GM12891 (cell line): ENCODE measurements around the gene MEOX1.

Source experiments
- PAX5 ChIP-seq: IDR thresholded peaks from 2 replicates; pipeline ENCODE4 v1.6.1; 2011; ENCODE audit warnings: low read length, moderate library complexity, mild to moderate bottlenecking; ENCODE audit not compliant: insufficient read depth, severe bottlenecking
- POLR2A ChIP-seq: IDR thresholded peaks from 2 replicates; pipeline ENCODE4 v1.6.1; 2011; ENCODE audit warnings: low read depth, low read length, control low read depth
- POLR2AphosphoS5 ChIP-seq: IDR thresholded peaks from 2 replicates; pipeline ENCODE4 v1.6.1; 2011; ENCODE audit warnings: low read depth, low read length, control low read depth
- POU2F2 ChIP-seq: IDR thresholded peaks from 2 replicates; pipeline ENCODE4 v1.6.1; 2011; ENCODE audit warnings: low read depth, mild to moderate bottlenecking, control low read depth, low read length, moderate library complexity
- TAF1 ChIP-seq: IDR thresholded peaks from 2 replicates; pipeline ENCODE4 v1.6.1; 2011; ENCODE audit warnings: low read depth, low read length, control low read depth

DNA sequence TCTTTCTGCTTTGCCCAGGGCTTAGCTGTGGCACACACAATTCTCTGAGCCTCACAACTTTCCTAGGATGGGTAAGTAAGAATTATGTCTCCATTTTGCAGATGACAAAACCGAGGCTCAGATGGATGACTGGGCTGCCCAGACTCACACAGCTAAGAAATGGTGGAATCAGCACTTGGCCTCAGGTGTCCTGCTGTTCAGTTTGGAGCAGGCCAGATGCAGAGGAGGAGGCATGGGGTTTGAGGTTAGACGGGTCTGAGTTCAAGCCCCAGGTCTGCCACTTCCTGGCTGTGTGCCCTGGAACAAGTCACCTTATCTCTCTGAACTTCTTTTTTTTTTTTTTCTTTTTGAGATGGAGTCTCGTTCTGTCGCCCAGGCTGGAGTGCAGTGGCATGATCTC lies 1.7 kb upstream of the MEOX1 start:
- TF ChIP-seq POLR2AphosphoS5 (no peak), TAF1 (no peak), POU2F2 (no peak), POLR2A (no peak), PAX5 (no peak)
